Activated CD4-positive, alpha-beta T cell treated with anti-CD3 and anti-CD28 coated beads, Interleukin-2, amount 50 U/mL, for 4 hours (primary cell): ENCODE measurements around the gene LPIN2.

Experiments used
- DNase-seq, 2 experiments: peaks; one replicate each; pipeline ENCODE4 v3.0.0-alpha.2; 2020

The LPIN2 gene

GRCh38 chr18:2979871-2980790, 32.8 kb downstream of the LPIN2 start:
- no peak for DNase-seq

DNA sequence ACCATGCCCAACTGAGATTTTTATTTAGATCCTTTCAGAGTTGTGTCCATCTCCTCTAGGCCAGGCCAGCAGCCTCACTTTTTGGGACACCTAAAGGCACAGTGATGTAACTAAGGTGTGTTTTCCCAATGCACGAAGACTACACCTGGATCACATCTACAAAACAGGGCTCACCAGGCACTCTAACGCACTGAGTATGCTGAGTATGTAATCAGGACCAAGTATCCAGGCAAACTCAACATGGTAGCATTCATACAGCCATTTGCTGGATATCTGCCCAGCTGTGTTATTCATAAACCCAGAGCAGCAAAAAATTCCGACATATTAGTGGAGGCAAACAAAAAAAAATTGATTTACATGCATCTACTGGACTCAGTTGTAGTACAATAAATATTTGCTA, 33.8 kb downstream of the LPIN2 start:
- no peak for DNase-seq

- DNase-seq: no peak
Measured at GRCh38 chr18:2978661-2979106, 34.3 kb downstream of the LPIN2 start.

DNA sequence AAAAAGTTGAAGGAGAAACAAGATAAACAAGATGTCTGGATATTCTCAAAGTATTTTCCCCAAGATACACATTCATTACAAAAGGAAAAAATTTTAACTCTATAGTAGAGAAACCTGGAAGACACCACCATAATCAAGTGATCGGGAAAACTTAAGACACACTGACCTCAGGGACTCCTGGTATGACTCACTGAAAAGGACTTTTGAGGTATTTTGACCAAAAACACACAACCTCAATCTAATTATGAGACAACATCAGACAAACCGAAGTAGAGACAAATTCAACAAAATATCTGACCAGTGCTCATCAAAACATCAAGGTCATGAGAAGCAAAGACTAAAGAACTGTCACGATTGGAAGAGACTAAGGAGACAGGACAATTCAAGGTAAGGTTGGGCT, 34.7 kb downstream of the LPIN2 start:
- DNase-seq: no peak

DNA sequence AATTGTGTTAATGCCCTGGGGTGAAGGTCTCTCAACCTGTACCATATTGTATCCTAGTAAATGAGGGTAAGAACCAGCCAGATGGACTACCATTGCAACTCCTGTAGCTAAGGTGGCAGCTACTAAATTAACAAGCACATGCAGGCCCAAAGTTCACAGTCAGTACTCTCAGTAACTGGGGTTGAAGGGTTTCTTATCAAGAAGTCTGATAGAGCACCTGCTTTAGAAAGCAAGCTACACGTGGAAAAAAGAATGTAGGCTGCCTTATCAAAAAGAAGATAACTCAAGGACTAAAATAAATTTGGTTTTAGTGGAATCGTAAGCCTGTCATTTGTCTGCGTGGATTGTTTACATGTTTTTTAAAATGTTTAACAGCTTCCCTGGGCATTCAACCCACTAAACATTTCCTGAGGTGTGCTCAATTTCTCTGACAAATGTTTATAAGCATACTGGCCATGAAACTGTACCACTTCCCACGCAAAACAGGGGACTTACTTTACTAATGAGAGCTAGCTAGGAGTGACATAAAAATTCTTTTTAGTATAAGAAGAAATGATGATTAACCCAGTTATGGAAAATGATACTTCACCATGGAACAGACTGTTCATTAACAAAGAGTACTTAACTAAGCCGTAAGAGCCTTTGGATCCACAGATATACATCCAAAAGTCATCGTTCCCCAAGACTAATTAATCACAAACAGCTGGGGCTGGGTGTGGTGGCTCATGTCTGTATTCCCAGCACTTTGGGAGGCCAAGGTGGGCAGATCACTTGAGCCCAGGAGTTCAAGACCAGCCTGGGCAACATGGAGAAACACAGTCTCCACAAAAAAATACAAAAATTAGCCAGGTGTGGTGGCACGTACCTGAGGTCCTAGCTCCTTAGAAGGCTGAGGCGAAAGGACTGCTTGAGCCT, 36.5 kb downstream of the LPIN2 start:
- no peak for DNase-seq

GRCh38 chr18:2974731-2975130, 38.2 kb downstream of the LPIN2 start:
- DNase-seq: no peak

- peak; percentile 58 to 61 for DNase-seq
Measured at GRCh38 chr18:2971741-2972552, 41.0 kb downstream of the LPIN2 start.

GRCh38 chr18:2970772-2971659, 41.9 kb downstream of the LPIN2 start:
- DNase-seq: peak; percentile 38 to 39

- DNase-seq: no peak
Measured at GRCh38 chr18:2970344-2970743, 42.6 kb downstream of the LPIN2 start.

DNA sequence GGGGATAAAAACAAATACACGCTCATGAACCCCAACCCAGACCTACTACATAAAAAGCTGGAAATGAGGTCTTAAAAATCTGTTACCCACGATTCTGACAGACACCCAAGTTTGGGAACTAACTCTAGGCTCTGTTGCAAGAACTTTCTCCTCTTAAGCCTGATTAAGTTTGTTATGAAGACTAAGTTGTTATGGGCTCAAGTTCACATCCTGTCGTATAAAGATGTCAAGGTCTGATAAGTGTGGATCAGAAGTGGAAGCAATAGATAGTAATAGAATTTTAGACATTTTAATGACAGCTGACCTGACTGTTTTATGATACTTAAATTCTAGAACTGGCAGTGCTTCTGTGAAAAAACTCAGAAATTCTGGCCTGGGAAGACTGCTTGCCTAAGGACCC, 43.2 kb downstream of the LPIN2 start:
- DNase-seq: no peak

- DNase-seq: no peak
Measured at GRCh38 chr18:2968606-2969005, 44.3 kb downstream of the LPIN2 start.

DNA sequence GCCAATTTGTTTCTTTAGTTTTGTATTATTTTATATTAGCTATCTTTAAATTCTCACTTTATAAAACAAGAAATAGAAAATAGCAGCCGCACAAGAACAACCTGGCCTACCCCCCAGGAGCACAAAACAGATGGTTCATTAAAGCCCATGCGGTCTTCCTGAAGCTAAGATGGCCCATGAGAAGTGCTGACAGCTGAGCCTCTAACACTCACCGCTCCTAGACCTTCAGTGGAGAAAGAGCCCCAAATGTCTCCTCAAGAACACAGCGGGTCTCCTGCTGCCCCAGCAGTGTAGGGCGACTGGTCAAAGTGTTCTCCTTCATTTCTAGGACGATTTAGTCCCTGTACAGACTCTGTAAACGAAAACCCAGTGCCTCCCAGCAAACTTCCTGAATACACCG, 45.1 kb downstream of the LPIN2 start:
- DNase-seq: no peak

GRCh38 chr18:2967357-2967756, 45.6 kb downstream of the LPIN2 start:
- DNase-seq: no peak

GRCh38 chr18:2966560-2966959, 46.4 kb downstream of the LPIN2 start:
- no peak for DNase-seq

GRCh38 chr18:2965797-2966196, 47.1 kb downstream of the LPIN2 start:
- no peak for DNase-seq

DNA sequence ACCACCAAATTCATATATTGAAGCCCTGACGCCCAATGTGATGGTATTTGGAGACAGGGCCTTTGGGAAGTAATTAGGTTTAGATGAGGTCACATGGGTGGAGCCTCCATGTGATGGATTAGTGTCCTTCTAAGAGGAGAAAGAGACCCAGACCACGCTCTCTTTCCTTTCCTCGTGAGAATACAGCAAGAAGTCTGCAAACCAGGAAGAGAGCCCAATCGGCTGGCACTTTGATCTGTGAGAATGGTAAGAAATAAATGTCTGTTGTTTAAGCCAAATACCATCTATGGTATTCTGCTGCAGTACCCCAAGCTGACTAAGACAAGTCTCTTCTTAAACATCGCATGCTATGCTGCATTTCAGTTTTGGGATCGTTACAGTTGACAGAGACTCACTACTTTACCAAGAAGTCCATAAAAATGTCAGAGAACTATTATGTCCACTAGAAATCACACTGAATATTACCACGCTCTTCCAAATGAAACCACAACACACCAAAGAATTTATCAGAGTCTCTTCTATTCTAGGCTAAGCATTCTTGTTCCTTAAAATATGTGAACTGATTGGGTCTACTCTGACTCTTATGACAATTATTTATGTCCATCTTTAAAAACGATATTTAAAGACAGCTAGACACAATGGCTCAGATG, 48.5 kb downstream of the LPIN2 start:
- DNase-seq: no peak
